ENCODE data around the gene HCAR3. TPM values are rescaled to one million over a fixed set of nuclear protein-coding genes. Genes with fewer than 3 reads are reported as not detected.

Gene HCAR3
- total RNA-seq, 2 donors from 2014 or later, result 0.33 TPM; not detected in 1

DNA sequence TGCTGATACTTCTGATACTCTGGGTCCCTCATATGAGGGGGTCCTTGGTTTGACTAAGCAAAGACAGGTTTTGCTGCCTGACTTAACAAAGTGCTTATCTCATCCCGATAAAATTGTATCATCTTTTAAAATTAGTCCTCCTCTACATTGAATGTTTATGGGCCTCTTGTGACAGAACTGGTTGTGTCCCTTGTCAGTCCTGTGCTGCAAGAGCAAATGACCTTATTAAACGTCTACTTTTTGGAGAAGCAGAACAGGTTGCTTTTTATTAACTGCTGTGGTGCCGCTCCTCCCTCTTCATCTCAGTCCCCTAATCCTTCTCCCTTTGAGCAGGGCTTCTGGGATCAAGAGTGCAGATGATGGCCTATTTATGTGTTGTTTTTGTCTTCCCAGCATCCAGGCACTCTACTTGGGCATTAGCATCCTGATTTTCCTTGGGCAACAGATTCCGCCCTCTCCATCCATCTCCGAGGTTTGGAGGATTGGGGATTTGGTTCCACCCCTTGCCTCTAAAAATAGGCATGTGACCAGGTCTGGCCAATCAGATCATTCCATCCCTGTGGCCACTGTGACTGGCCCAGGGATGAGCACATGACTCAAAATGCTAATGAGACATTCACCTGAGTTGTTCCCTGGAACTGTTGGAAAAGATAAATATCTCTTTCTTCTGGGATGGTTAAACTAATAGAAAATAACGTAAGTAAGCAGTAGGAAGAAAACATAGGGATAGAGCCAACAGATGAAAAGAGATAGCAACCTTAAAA lies 33.1 kb upstream of the HCAR3 start:
- no peaks in the 10 kb centered on the region for H3K27me3 ChIP-seq
- no peaks in the 10 kb centered on the region for H3K9me3 ChIP-seq
- peaks cover 11% of the 10 kb centered on the region for H3K4me1 ChIP-seq
- H3K4me3 ChIP-seq, result no peak overlapping the region
- H3K27ac ChIP-seq, result no peak overlapping the region
- ATAC-seq (no peak), DNase-seq (no peak)
- no peaks in the 10 kb centered on the region for H3K36me3 ChIP-seq (replicated peaks in 1 of 2; ENCODE audit: insufficient read depth in 1 of 2, low read depth in 2 of 2)
- intact Hi-C loops (cut with DNase I), result loop anchor here (10.0 kb wide), 1 partner anchor 115 kb away; no protein-coding TSS in a partner anchor
- TF ChIP-seq, protein P1, sequence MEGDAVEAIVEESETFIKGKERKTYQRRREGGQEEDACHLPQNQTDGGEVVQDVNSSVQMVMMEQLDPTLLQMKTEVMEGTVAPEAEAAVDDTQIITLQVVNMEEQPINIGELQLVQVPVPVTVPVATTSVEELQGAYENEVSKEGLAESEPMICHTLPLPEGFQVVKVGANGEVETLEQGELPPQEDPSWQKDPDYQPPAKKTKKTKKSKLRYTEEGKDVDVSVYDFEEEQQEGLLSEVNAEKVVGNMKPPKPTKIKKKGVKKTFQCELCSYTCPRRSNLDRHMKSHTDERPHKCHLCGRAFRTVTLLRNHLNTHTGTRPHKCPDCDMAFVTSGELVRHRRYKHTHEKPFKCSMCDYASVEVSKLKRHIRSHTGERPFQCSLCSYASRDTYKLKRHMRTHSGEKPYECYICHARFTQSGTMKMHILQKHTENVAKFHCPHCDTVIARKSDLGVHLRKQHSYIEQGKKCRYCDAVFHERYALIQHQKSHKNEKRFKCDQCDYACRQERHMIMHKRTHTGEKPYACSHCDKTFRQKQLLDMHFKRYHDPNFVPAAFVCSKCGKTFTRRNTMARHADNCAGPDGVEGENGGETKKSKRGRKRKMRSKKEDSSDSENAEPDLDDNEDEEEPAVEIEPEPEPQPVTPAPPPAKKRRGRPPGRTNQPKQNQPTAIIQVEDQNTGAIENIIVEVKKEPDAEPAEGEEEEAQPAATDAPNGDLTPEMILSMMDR (IDR thresholded peaks at IDR 0.05), result no peak
- TF ChIP-seq POLR2A (IDR thresholded peaks at IDR 0.05), result no peak
- WGBS, 2 donors, result 61 to 72% methylated on average over 6 of the region's 6 CpGs

DNA sequence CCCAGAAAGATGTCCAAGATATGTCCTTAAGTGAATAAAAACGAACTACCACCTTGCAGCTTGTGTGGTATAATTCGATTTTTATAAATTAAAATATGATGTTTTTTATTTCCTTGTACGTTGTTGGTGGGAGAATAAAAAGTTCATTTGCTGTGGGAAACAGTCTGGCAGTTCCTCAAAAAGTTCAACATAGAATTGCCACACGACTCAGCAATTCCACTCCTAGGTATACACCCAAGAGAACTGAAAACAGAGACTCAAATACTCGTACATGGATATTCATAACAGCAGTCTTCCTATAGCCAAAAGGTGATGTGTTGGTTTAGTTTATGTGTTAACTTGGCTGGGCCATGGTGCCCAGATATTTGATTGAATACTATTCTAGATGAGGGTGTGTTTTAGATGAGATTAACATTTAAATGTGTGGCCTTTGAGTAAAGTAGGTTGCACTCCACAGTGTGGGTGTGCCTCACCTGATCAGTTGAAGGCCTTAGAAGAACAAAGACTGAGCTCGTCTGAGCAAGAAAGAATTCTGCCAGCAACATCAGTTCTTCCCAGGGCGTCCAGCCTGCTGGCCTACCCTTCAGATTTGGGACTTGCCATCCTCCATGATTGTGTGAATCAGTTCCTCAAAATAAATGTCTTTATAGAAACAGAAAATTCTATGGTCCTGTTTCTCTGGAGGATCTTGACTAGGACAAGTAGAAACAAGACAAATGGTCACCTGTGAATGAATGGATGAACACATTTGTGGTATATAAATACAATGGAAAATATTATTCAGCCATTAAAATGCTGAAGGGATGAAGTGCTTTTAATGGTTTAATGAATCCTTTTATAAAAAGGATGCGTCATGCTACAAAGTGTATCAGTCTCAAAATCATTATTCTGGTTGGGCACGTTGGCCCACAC lies 30.9 kb upstream of the HCAR3 start:
- Histone ChIP-seq H3K27me3 (no peaks in the 10 kb centered on the region), H3K4me1 (no peaks in the 10 kb centered on the region), H3K4me3 (no peak overlapping the region), H3K27ac (no peak overlapping the region), H3K9me3 (no peaks in the 10 kb centered on the region), H3K36me3 (replicated peaks in 1 of 2; ENCODE audit: insufficient read depth in 1 of 2, low read depth in 2 of 2) (no peaks in the 10 kb centered on the region)
- no peak for DNase-seq
- intact Hi-C loops (cut with DNase I), result loop anchor here (10.0 kb wide), 1 partner anchor 113 kb away; no protein-coding TSS in a partner anchor
- WGBS, 2 donors, result 67 to 74% methylated on average over 9 of the region's 9 CpGs
- ATAC-seq, result no peak
- TF ChIP-seq POLR2A (IDR thresholded peaks at IDR 0.05), result no peak
- TF ChIP-seq, protein P1 (IDR thresholded peaks at IDR 0.05), result no peak

DNA sequence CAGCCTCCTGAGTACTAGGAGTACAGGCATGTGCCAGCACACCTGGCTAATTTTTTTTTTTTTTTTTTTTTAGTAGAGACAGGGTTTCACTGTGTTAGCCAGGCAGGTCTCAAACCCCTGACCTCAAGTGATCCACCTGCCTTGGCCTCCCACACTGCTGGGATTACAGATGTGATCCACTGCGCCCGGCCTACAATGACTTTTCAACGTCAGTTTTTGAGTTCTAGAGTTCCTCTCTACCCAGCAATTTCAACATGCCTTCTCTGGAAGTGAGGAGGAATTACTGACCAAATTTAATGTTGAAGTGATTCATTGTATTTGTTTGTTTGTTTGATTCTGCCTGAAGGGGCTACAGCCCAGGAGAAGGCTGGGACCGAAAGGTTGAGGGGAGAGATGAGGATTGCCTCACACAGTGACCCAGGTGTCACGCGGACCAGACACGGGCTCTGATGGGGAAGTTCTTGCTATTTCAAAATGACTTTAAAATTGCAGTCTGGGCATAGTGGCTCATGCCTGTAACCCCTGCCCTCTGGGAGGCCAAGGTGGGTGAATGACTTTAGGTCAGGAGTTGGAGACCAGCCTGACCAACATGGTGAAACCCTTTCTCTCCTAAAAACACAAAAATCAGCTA lies 27.4 kb upstream of the HCAR3 start:
- no peaks in the 10 kb centered on the region for H3K27me3 ChIP-seq
- DNase-seq, result peak in 1 of 4 donors; percentile 28
- ATAC-seq, result no peak
- intact Hi-C loops (cut with DNase I), result loop anchor here (10.0 kb wide), 1 partner anchor 109 kb away; no protein-coding TSS in a partner anchor
- no peak overlapping the region for H3K27ac ChIP-seq
- no peak overlapping the region for H3K4me3 ChIP-seq
- no peaks in the 10 kb centered on the region for H3K4me1 ChIP-seq
- WGBS, 2 donors, result 78 to 91% methylated on average over 7 of the region's 7 CpGs
- H3K9me3 ChIP-seq, result no peaks in the 10 kb centered on the region
- TF ChIP-seq POLR2A (IDR thresholded peaks at IDR 0.05), result no peak
- TF ChIP-seq, protein P1 (IDR thresholded peaks at IDR 0.05), result no peak
- H3K36me3 ChIP-seq (replicated peaks in 1 of 2; ENCODE audit: insufficient read depth in 1 of 2, low read depth in 2 of 2), result no peaks in the 10 kb centered on the region

DNA sequence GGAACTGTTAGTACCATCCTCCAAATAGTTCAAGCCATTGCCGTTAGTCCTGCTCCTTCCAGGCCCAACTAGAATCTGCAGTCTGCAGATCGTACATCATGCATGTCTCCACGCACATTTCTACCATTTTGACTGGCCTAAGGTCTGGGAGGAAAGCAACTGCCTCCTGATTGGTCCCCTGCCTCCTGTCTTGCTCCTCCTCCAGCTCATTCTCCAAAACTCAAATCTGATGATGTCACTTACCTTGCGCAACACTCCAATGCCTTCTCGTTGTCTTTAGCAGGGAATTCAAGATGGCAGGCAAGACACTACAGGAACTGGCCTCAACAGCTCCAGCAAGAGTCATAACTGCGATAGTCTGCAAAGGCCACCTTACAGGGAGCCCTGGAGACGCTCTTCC lies 23.7 kb upstream of the HCAR3 start:
- Histone ChIP-seq H3K4me1 (no peaks in the 10 kb centered on the region), H3K36me3 (replicated peaks in 1 of 2; ENCODE audit: insufficient read depth in 1 of 2, low read depth in 2 of 2) (no peaks in the 10 kb centered on the region), H3K27me3 (no peaks in the 10 kb centered on the region), H3K9me3 (no peaks in the 10 kb centered on the region), H3K4me3 (no peak overlapping the region), H3K27ac (no peak overlapping the region)
- DNase-seq (no peak), ATAC-seq (no peak)
- WGBS, 2 donors, result 85 to 94% methylated on average over 7 of the region's 7 CpGs
- TF ChIP-seq POLR2A (IDR thresholded peaks at IDR 0.05), result no peak
- TF ChIP-seq, protein P1 (IDR thresholded peaks at IDR 0.05), result no peak
- intact Hi-C loops (cut with DNase I), result loop anchor here (10.0 kb wide), 1 partner anchor 106 kb away; no protein-coding TSS in a partner anchor
